ENCODE results near the gene FYB1.

FYB1 gene

DNA sequence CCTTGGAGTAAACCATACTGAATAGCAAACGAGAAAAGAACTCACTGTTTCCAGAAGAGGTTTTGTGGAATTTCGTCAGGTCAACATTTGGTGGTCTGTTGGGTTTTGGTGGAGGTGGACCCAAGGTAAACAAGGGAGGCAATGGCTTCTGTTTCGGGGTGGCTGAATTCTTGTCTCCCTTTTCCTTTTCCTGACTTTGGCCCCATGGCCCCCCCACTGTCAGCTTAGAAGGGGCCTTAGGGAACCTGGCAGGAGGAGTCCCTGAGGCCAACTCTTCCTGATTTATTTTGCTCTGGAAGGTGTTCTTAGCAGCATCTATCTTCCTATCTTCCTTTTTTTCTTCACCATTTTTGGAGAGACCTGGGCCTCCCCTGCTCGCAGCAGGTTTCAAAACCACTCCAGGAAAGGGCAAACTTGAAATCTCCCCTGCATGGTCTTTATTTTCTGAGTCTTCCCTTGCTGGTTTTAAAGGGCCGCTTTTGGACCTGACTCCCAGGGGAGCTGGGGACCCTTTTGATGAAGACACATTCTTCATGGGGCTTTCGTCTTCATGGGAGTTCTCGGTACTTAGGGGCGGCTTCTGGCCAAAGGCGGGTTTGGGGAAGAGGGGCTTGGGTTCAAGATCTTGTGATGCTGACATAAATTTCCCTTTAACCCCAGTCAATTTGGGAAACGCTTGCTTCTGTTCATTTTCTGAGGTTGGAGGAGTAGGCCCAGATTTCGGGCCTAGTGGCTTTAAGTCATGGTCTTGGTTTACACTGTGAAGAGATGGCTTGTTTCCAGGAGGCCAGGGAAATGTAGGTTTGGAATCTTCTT, 17.4 kb downstream of the FYB1 start:
- no peak for DNase-seq
- Histone ChIP-seq H3K27ac (no peak overlapping the region), H3K27me3 (ENCODE audit: insufficient read depth, low read depth, severe bottlenecking) (no peaks in the 10 kb centered on the region), H3K4me3 (ENCODE audit: low read depth, low read length) (no peak overlapping the region), H3K36me3 (no peaks in the 10 kb centered on the region), H3K9me3 (ENCODE audit: severe bottlenecking) (no peaks in the 10 kb centered on the region)
- TF ChIP-seq, protein P1, sequence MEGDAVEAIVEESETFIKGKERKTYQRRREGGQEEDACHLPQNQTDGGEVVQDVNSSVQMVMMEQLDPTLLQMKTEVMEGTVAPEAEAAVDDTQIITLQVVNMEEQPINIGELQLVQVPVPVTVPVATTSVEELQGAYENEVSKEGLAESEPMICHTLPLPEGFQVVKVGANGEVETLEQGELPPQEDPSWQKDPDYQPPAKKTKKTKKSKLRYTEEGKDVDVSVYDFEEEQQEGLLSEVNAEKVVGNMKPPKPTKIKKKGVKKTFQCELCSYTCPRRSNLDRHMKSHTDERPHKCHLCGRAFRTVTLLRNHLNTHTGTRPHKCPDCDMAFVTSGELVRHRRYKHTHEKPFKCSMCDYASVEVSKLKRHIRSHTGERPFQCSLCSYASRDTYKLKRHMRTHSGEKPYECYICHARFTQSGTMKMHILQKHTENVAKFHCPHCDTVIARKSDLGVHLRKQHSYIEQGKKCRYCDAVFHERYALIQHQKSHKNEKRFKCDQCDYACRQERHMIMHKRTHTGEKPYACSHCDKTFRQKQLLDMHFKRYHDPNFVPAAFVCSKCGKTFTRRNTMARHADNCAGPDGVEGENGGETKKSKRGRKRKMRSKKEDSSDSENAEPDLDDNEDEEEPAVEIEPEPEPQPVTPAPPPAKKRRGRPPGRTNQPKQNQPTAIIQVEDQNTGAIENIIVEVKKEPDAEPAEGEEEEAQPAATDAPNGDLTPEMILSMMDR (IDR thresholded peaks at IDR 0.05; ENCODE audit: low read depth, low read length), result no peak

DNA sequence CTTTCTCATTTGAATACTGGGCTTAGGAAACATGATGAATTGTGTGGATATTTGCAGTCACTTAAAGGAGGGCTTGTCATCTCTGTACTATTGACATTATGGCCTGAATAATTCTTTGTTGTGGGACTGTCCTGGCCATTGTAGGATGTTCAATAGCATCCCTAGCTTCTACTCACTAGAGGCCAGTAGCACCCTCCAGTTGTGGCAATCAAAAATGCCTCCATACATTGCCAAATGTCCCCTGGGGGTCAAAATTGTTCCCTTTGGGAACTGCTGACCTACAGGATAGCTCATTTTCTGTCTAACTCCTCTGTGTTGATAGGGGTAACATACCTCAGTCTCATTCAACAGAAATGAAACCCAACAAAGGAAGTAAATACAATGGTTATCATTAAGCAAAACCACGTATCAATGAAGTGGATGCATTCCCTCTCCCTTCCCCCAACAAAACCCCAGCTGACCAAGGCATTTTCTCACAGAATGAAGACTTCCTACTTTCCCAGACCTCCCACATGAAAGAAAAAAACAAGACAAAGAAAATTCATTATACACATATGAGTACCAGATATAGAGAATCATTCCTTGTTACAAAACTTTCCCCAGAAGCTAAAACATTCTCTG, 18.1 kb downstream of the FYB1 start:
- H3K27me3 ChIP-seq (ENCODE audit: insufficient read depth, low read depth, severe bottlenecking), result no peaks in the 10 kb centered on the region
- H3K4me3 ChIP-seq (ENCODE audit: low read depth, low read length), result no peak overlapping the region
- H3K9me3 ChIP-seq (ENCODE audit: severe bottlenecking), result no peaks in the 10 kb centered on the region
- no peak overlapping the region for H3K27ac ChIP-seq
- no peaks in the 10 kb centered on the region for H3K36me3 ChIP-seq
- DNase-seq, result no peak
- TF ChIP-seq, protein P1 (IDR thresholded peaks at IDR 0.05; ENCODE audit: low read depth, low read length), result no peak

DNA sequence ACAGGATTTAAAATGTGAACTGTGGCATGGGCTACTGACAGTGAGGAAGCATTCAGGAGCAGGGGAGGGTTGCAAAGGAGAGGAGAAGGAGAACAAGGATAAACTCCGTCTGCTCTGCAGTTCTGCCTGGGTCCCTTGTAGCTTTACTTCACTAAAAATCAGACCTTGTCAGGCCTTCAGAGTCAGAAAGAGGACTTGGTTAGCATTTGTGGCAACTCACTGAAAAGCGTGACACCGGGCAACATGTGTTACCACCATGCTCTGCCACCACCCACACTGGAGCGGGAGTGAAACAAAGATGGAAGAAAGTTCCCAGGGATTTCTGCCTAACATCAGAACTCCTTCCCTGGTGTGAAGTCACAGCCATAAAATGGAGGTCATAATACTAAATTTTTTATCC, 19.3 kb downstream of the FYB1 start:
- Histone ChIP-seq H3K4me3 (ENCODE audit: low read depth, low read length) (no peak overlapping the region), H3K27me3 (ENCODE audit: insufficient read depth, low read depth, severe bottlenecking) (no peaks in the 10 kb centered on the region), H3K27ac (no peak overlapping the region; the same call in 1 of the 2 replicates), H3K9me3 (ENCODE audit: severe bottlenecking) (no peaks in the 10 kb centered on the region), H3K36me3 (no peaks in the 10 kb centered on the region)
- no peak for DNase-seq
- TF ChIP-seq, protein P1 (IDR thresholded peaks at IDR 0.05; ENCODE audit: low read depth, low read length), result no peak

DNA sequence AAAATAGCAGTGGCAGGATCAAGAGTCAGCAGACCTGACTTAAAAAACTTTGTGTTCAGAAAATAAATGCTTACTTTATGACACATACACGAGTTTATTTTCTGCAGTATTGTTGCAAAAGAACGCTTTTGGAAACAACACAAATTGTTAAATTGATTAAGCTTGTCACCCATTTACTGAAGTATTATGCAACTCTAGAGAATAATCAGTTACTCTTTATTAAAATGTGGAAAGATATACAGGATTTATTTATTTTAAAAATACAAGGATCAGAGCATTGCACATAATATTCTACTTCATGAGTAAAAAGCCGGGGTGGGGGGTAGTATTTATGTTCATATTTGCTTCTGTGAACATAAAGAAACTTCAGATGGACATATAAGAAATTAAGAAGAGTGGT, 20.0 kb downstream of the FYB1 start:
- no peak for DNase-seq
- TF ChIP-seq, protein P1 (IDR thresholded peaks at IDR 0.05; ENCODE audit: low read depth, low read length), result no peak
- no peaks in the 10 kb centered on the region for H3K27me3 ChIP-seq (ENCODE audit: insufficient read depth, low read depth, severe bottlenecking)
- H3K4me3 ChIP-seq (ENCODE audit: low read depth, low read length), result no peak overlapping the region
- H3K36me3 ChIP-seq, result no peaks in the 10 kb centered on the region
- no peak overlapping the region for H3K27ac ChIP-seq
- H3K9me3 ChIP-seq (ENCODE audit: severe bottlenecking), result no peaks in the 10 kb centered on the region

DNA sequence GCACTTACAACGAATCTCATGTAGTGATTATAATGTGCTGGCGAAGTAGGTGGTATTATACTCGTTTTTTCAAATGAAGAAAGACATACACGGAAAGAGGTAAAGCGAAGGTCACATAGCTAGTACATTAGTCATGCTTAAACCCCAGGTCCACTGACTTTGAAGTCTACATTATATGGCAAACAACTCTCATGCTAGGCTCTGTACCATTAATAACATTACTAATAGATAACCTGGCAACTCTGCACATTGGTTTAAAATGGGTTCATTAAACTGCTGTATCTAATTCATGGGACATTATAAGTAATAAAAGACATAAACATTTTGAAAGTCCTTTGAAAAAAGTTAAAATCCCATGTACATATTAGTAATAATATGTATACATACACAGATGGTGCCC, 21.2 kb downstream of the FYB1 start:
- Histone ChIP-seq H3K36me3 (no peaks in the 10 kb centered on the region), H3K4me3 (ENCODE audit: low read depth, low read length) (no peak overlapping the region)

More for the DNA sequence above, 21.2 kb downstream of the FYB1 start:
- TF ChIP-seq, protein P1 (IDR thresholded peaks at IDR 0.05; ENCODE audit: low read depth, low read length), result no peak
- Histone ChIP-seq H3K27me3 (ENCODE audit: insufficient read depth, low read depth, severe bottlenecking) (no peaks in the 10 kb centered on the region), H3K27ac (no peak overlapping the region), H3K9me3 (ENCODE audit: severe bottlenecking) (no peaks in the 10 kb centered on the region)
- no peak for DNase-seq
